Activated gamma-delta T cell treated with anti-CD3 and anti-CD28 coated beads, Interleukin-2, amount 50 U/mL, for 16 hours (primary cell): ENCODE measurements around the gene TENM4.

ENCODE experiments used
- DNase-seq: peaks from one replicate; pipeline ENCODE4 v3.0.0-alpha.2; 2020; ENCODE audit warnings: low read depth

The TENM4 gene

GRCh38 chr11:78809931-78810541, 630.8 kb downstream of the TENM4 start:
- no peak for DNase-seq

GRCh38 chr11:78808923-78809322, 631.9 kb downstream of the TENM4 start:
- DNase-seq, result no peak

- DNase-seq, result no peak
These were observed 633.5 kb downstream of the TENM4 start for GRCh38 chr11:78807351-78807750.

- no peak for DNase-seq
These were observed 634.4 kb downstream of the TENM4 start for GRCh38 chr11:78806214-78807004.

- no peak for DNase-seq
These were observed 635.8 kb downstream of the TENM4 start for GRCh38 chr11:78804991-78805390.

GRCh38 chr11:78803995-78804394, 636.8 kb downstream of the TENM4 start:
- no peak for DNase-seq

GRCh38 chr11:78802058-78802761, 638.6 kb downstream of the TENM4 start:
- no peak for DNase-seq

GRCh38 chr11:78801161-78801884, 639.5 kb downstream of the TENM4 start:
- no peak for DNase-seq

GRCh38 chr11:78800756-78801155, 640.1 kb downstream of the TENM4 start:
- no peak for DNase-seq

- no peak for DNase-seq
These were observed 640.6 kb downstream of the TENM4 start for GRCh38 chr11:78800096-78800690.

- no peak for DNase-seq
These were observed 642.2 kb downstream of the TENM4 start for GRCh38 chr11:78798663-78799062.

GRCh38 chr11:78797559-78797958, 643.3 kb downstream of the TENM4 start:
- DNase-seq, result no peak

- DNase-seq, result no peak
These were observed 643.9 kb downstream of the TENM4 start for GRCh38 chr11:78796956-78797355.

GRCh38 chr11:78795621-78796261, 645.1 kb downstream of the TENM4 start:
- no peak for DNase-seq

- no peak for DNase-seq
These were observed 648.9 kb downstream of the TENM4 start for GRCh38 chr11:78791964-78792363.

GRCh38 chr11:78791254-78791653, 649.6 kb downstream of the TENM4 start:
- no peak for DNase-seq

- no peak for DNase-seq
These were observed 650.0 kb downstream of the TENM4 start for GRCh38 chr11:78790784-78791183.

GRCh38 chr11:78789375-78789774, 651.5 kb downstream of the TENM4 start:
- no peak for DNase-seq

- no peak for DNase-seq
These were observed 652.3 kb downstream of the TENM4 start for GRCh38 chr11:78788533-78788932.

GRCh38 chr11:78787696-78788095, 653.1 kb downstream of the TENM4 start:
- no peak for DNase-seq

GRCh38 chr11:78786746-78787145, 654.1 kb downstream of the TENM4 start:
- DNase-seq, result no peak

- DNase-seq, result no peak
These were observed 654.7 kb downstream of the TENM4 start for GRCh38 chr11:78786086-78786485.
